OCI-LY1 (cell line): Measurements from ENCODE around the gene SLCO2B1.

ENCODE experiments used
- EZH2 ChIP-seq: fragments of 200-600 bp; sonication (generic), shearing (Covaris generic); IDR thresholded peaks from 2 replicates; pipeline ENCODE4 v1.8.0; 2017; ENCODE audit warnings: borderline replicate concordance, mixed run types, mild to moderate bottlenecking, antibody characterized with exemption, low read length, moderate library complexity, mixed read lengths
- TF ChIP-seq, protein P1 (sequence below): fragments of 200-600 bp; sonication (generic), shearing (Covaris generic); IDR thresholded peaks from 2 replicates; pipeline ENCODE4 v1.5.1; 2017; ENCODE audit warnings: mild to moderate bottlenecking, antibody characterized with exemption, low read length, moderate library complexity, mixed read lengths

DNA sequence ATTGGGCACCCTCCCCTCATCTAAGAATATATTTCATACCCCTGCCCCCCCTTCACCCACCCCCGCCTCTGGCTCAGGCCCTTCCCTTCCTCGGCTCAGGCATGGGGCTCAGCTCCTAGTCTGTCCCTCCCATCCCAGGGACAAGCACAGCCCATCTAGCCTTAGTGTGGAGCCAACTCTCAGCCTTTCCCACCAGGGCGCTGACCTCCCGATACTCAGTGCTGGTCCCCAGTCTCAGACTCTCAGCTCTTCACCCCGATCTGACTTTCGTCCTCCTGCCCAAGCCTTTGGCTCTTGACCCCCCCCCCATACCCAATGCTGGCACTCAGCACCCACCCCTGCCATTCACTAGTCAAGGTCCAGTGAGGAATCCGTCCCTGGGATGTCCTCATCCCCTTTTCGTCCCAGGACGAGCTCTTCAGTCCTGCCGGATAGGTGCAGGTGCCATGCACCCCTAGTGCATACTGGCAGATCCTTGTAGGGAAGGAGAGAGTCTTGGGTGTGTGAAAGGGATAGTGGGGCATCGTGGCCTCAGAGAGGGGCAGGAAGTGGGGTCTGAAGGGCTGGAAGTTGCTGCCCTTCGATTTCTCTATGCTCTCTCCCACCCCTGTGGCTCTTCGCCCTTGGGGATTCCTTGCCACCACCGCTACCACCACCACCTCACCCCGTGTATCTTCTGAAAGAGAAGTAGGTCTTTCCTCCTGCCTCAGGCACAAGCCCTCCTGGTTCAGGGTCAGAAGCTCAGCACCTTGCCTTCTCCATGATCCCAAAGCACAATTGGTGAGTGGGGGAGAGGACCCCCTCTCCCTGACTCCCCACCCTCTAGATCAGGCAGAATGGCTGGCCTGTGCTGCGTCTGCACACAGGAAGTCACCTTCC, 92.1 kb downstream of the SLCO2B1 start:
- TF ChIP-seq, protein P1, sequence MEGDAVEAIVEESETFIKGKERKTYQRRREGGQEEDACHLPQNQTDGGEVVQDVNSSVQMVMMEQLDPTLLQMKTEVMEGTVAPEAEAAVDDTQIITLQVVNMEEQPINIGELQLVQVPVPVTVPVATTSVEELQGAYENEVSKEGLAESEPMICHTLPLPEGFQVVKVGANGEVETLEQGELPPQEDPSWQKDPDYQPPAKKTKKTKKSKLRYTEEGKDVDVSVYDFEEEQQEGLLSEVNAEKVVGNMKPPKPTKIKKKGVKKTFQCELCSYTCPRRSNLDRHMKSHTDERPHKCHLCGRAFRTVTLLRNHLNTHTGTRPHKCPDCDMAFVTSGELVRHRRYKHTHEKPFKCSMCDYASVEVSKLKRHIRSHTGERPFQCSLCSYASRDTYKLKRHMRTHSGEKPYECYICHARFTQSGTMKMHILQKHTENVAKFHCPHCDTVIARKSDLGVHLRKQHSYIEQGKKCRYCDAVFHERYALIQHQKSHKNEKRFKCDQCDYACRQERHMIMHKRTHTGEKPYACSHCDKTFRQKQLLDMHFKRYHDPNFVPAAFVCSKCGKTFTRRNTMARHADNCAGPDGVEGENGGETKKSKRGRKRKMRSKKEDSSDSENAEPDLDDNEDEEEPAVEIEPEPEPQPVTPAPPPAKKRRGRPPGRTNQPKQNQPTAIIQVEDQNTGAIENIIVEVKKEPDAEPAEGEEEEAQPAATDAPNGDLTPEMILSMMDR, result no peak
- TF ChIP-seq EZH2, result no peak
